GM12865 (cell line): ENCODE data around the gene TOX3.

Experiments
- DNase-seq: peaks from one replicate; pipeline ENCODE4 v3.0.0; 2010; ENCODE audit warnings: low read depth
- H3K4me3 ChIP-seq: 2 replicates; pipeline ENCODE4 v1.5.1; 2011; ENCODE audit warnings: mild to moderate bottlenecking, low read depth, low read length, control low read depth
- TF ChIP-seq, protein P1 (sequence below): IDR thresholded peaks from 2 replicates; pipeline ENCODE4 v1.5.1; 2011; ENCODE audit warnings: low read length, control low read depth, low read depth, inconsistent platforms; ENCODE audit not compliant: insufficient read depth; ENCODE audit errors: missing control alignments

TOX3 gene

DNA sequence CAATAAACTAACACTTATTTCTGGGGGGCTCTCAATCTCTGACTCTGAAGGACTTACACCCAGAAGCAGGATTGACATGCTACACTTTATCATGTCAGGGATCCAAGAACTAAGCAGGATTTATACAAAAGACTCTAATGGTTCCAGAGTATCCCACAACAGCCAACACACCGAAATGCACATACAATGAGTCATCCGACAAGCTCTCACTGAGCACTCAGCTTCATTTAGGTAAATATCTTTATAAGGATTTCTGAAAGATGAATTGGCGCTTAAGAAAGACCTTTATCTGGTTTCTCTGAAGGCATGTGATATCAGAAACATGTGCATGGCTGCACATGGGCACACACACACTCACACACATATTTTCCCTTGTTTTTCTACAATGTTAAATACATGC is 77.2 kb downstream of the TOX3 start:
- TF ChIP-seq, protein P1, sequence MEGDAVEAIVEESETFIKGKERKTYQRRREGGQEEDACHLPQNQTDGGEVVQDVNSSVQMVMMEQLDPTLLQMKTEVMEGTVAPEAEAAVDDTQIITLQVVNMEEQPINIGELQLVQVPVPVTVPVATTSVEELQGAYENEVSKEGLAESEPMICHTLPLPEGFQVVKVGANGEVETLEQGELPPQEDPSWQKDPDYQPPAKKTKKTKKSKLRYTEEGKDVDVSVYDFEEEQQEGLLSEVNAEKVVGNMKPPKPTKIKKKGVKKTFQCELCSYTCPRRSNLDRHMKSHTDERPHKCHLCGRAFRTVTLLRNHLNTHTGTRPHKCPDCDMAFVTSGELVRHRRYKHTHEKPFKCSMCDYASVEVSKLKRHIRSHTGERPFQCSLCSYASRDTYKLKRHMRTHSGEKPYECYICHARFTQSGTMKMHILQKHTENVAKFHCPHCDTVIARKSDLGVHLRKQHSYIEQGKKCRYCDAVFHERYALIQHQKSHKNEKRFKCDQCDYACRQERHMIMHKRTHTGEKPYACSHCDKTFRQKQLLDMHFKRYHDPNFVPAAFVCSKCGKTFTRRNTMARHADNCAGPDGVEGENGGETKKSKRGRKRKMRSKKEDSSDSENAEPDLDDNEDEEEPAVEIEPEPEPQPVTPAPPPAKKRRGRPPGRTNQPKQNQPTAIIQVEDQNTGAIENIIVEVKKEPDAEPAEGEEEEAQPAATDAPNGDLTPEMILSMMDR, result no peak
- H3K4me3 ChIP-seq, result no peak overlapping the region
- DNase-seq, result no peak

DNA sequence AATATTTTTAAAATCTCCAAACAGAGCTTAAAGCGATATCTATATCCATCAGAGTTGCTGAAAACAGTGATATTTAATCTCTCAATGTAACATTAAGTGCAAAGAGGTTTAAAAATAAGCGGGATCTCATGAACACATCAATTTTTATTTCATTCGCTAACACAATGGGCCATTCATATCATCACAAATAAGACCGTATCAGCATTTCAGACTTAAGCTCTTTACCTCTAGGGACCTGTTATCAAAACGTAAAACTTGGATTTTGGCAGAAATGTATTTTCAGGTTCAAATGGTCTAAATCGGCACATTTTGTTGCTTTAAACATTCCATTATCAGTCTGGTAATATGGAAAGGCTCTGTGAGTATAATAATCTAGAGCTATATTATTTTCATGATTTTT is 77.9 kb downstream of the TOX3 start:
- no peak overlapping the region for H3K4me3 ChIP-seq
- TF ChIP-seq, protein P1, result no peak
- no peak for DNase-seq

DNA sequence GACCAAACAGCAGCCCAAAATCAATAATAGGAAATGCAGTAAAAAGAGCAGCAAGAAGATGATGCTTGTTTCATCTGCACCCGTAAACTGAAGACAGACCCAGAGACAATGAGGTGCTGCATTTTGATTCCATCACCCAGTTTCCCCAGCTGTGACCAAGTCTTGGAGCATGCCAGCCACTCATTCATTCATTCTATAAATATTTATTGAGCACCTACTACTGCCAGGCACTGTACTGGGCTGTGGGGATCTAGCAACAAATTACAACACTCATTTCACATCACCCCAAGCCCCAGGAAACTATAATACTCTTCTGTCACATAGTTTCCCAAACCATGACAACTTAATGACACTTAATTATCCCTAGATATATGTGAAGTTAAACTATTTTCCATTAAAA is 79.2 kb downstream of the TOX3 start:
- no peak for DNase-seq
- H3K4me3 ChIP-seq, result no peak overlapping the region

DNA sequence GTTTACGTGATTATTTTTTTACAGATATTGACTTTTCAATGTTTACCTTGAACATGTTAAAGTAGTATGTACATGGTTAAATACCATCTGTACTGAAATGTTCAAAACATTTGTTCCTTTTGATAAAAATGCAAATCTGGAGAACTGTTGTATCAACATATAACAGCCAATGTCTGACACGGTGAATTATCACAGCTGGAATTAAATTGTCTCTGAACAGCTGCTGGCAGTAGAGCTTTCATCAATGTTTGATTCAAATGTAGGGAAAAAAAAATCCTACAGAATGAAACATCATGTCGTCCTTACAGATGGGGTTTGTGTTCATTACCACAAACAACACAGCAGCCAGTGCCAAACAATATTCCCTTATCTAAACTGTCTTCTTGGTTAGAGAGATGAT is 79.9 kb downstream of the TOX3 start:
- TF ChIP-seq, protein P1, result no peak
- DNase-seq, result no peak

More for the DNA sequence above, 79.2 kb downstream of the TOX3 start:
- TF ChIP-seq, protein P1, result no peak

DNA sequence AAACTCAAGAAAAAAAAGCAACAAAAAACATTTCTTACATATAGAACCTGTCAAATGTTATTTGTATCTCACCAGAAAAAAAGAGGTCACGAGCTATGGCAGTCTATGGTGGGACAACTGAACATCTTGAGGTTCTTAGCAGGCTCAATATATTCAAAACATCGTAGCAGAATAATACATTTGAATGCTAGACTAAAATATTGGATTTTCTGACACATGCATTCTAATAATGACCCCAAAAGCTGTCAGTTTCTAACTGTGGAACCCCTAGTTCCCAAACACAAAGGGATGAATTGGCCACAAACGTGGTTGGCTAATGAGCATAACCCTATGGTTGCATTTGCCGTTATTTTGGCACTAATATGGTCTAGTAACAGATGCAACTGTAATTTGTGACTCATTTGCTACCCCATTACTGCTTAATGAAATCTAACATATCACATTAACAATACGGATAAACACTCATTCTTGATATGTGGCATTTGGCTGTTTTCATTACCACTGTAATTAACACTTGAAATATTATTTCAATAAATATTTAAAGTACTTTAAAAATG is 81.2 kb downstream of the TOX3 start:
- TF ChIP-seq, protein P1, result no peak
- no peak for DNase-seq

More for the DNA sequence above, 79.9 kb downstream of the TOX3 start:
- no peak overlapping the region for H3K4me3 ChIP-seq

DNA sequence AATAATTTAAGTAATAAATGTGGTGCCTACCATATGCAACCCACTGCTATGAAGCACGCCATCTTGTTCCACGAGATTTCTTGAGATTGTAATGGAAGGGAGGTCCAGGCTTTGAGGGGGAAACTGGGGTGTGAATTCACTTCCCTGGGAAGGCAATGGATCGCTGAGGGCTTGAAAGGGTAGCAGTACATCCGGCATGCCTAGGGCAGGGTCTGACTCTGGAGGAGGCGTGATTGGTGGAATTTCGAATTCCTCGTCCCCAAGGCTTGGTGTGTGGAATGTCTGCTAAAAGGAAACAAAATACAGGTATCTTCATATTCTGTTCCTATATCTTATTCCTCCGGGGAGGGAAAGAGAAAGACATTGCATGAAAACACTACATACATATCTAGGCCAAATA is 83.0 kb downstream of the TOX3 start:
- no peak for DNase-seq
- TF ChIP-seq, protein P1, result no peak
- no peak overlapping the region for H3K4me3 ChIP-seq

More for the DNA sequence above, 81.2 kb downstream of the TOX3 start:
- no peak overlapping the region for H3K4me3 ChIP-seq

DNA sequence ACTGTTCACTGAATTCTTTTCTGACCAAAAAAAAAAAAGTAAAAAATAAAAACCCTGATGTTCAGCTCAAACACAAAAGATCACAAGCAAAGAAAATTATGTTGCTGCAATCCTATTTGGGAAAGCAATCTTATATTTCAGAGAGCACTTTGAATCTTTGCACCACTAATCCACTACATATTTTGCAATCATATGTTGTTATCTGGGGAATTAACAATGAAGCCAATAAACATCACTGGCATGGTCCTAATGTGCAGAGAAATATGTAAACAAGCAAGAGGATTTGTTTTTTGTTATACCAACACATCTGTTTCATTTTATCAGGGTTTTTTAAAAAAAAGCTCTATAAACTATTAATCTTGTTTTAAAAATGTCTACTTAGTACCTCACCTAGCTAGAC is 84.1 kb downstream of the TOX3 start:
- no peak overlapping the region for H3K4me3 ChIP-seq
- TF ChIP-seq, protein P1, result no peak
- DNase-seq, result no peak
